ENCODE data around the gene PATJ.
"Not testable (repeated sequence)": the region's sequence is repeated elsewhere in the genome, so short reads cannot be mapped to it uniquely, and the experiment has no call there.

Gene PATJ

GRCh38 chr1:62138029-62138428, 395.7 kb downstream of the PATJ start:
- no peak for DNase-seq (ENCODE audit: low read depth)
- no peak overlapping the region for H3K4me3 ChIP-seq (ENCODE audit: low read length)
- TF ChIP-seq CTCF (IDR thresholded peaks at IDR 0.05; ENCODE audit: insufficient read depth, low read depth, low read length, missing control alignments) = no peak

GRCh38 chr1:62139410-62139809, 397.1 kb downstream of the PATJ start:
- no peak for DNase-seq (ENCODE audit: low read depth)
- no peak overlapping the region for H3K4me3 ChIP-seq (ENCODE audit: low read length)
- no peak for TF ChIP-seq CTCF (IDR thresholded peaks at IDR 0.05; ENCODE audit: insufficient read depth, low read depth, low read length, missing control alignments)

- no peak for TF ChIP-seq CTCF (IDR thresholded peaks at IDR 0.05; ENCODE audit: insufficient read depth, low read depth, low read length, missing control alignments)
- no peak for DNase-seq (ENCODE audit: low read depth)
- H3K4me3 ChIP-seq (ENCODE audit: low read length) = no peak overlapping the region
Observed at GRCh38 chr1:62140666-62141065, 398.4 kb downstream of the PATJ start.

GRCh38 chr1:62142496-62142895, 400.2 kb downstream of the PATJ start:
- H3K4me3 ChIP-seq (ENCODE audit: low read length) = no peak overlapping the region
- peak; percentile 16 for DNase-seq (ENCODE audit: low read depth)
- TF ChIP-seq CTCF (IDR thresholded peaks at IDR 0.05; ENCODE audit: insufficient read depth, low read depth, low read length, missing control alignments) = no peak

- peak; percentile 55 for DNase-seq (ENCODE audit: low read depth)
- H3K4me3 ChIP-seq (ENCODE audit: low read length) = no peak overlapping the region
- TF ChIP-seq CTCF (IDR thresholded peaks at IDR 0.05; ENCODE audit: insufficient read depth, low read depth, low read length, missing control alignments) = peak; percentile 77
Observed at GRCh38 chr1:62144238-62144831, 402.1 kb downstream of the PATJ start.

- no peak for TF ChIP-seq CTCF (IDR thresholded peaks at IDR 0.05; ENCODE audit: insufficient read depth, low read depth, low read length, missing control alignments)
- no peak for DNase-seq (ENCODE audit: low read depth)
- no peak overlapping the region for H3K4me3 ChIP-seq (ENCODE audit: low read length)
Observed at GRCh38 chr1:62159940-62160348, 417.7 kb downstream of the PATJ start.

GRCh38 chr1:62161711-62162110, 419.4 kb downstream of the PATJ start:
- no peak for DNase-seq (ENCODE audit: low read depth)
- TF ChIP-seq CTCF (IDR thresholded peaks at IDR 0.05; ENCODE audit: insufficient read depth, low read depth, low read length, missing control alignments) = no peak
- no peak overlapping the region for H3K4me3 ChIP-seq (ENCODE audit: low read length)

- not testable (repeated sequence) for H3K4me3 ChIP-seq (ENCODE audit: low read length); DNase-seq (ENCODE audit: low read depth)
Observed at GRCh38 chr1:62170380-62170779, 428.1 kb downstream of the PATJ start.

All from epithelial cell of esophagus (primary cell).